GM12892 (cell line): ENCODE results near the gene DNAH6.

Source experiments
- POLR2A ChIP-seq: IDR thresholded peaks from 2 replicates; pipeline ENCODE4 v1.6.1; 2011; ENCODE audit warnings: low read depth, low read length, control low read depth
- POLR2AphosphoS5 ChIP-seq: IDR thresholded peaks from 2 replicates; pipeline ENCODE4 v1.6.1; 2011; ENCODE audit warnings: low read depth, low read length, control low read depth

DNA sequence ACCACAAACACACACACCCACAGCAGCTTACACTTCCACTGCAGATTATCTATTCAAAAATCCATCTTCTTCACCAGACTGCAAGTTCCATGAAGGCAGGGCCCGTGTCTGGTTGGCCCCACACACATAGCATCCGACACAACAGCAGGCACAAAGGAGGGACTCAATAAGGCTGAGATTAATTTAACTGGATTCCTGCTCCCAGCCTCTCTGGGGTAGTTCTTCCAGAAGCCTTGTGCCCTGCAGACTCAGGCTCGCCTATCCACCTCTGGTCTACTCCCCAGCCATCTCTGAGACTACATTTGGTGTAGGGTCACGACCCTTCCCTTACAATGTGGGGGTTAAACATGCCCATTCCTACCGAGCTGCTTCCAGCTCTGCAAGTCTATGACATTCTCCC lies 306.9 kb downstream of the DNAH6 start:
- TF ChIP-seq POLR2A (no peak), POLR2AphosphoS5 (no peak)
